Anterior cingulate cortex (tissue), 58 donors: ENCODE data around the gene CTAGE4.
"Not testable (repeated sequence)": the region's sequence is repeated elsewhere in the genome, so short reads cannot be mapped to it uniquely, and the experiment has no call there.

Source experiments
- DNase-seq, 58 donors: peaks; one replicate each; lab custom pipeline; 2025; lab: John Stamatoyannopoulos, UW

CTAGE4 gene, protein sequence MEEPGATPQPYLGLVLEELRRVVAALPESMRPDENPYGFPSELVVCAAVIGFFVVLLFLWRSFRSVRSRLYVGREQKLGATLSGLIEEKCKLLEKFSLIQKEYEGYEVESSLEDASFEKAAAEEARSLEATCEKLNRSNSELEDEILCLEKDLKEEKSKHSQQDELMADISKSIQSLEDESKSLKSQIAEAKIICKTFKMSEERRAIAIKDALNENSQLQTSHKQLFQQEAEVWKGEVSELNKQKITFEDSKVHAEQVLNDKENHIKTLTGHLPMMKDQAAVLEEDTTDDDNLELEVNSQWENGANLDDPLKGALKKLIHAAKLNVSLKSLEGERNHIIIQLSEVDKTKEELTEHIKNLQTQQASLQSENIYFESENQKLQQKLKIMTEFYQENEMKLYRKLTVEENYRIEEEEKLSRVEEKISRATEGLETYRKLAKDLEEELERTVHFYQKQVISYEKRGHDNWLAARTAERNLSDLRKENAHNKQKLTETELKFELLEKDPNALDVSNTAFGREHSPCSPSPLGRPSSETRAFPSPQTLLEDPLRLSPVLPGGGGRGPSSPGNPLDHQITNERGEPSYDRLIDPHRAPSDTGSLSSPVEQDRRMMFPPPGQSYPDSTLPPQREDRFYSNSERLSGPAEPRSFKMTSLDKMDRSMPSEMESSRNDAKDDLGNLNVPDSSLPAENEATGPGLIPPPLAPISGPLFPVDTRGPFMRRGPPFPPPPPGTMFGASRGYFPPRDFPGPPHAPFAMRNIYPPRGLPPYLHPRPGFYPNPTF

GRCh38 chr7:144183166-144183565 lies at the start of gene CTAGE4:
CTAGE4 (plus strand) TSS chr7:144183466; CDS start chr7:144183504, 38 bp downstream.
- not testable (repeated sequence) for DNase-seq

- DNase-seq: no peak
These were observed 49.1 kb upstream of the CTAGE4 start for GRCh38 chr7:144134116-144134515.

DNA sequence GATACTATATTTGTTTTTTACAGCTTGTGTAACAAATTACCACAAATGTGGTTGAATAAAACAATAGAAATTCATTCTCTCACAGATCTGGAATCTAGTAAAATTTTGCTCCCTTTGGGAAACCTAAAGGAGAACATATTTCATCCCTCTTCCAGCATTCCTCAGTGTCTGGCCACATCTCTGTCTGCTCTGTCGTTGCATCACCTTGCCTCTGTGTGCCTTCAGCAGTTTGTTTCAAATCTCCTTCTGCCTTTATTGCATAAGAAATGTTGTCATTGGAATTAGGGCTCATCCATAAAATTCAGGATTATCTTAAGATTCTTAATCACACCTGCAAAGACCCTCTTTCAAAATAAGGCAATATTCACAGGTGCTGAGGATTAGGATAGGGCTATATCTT lies 45.8 kb upstream of the CTAGE4 start:
- DNase-seq: no peak

- no peak for DNase-seq
These were observed 41.1 kb upstream of the CTAGE4 start for GRCh38 chr7:144142187-144142586.

GRCh38 chr7:144144426-144144825 lies 38.8 kb upstream of the CTAGE4 start:
- DNase-seq: no peak

DNA sequence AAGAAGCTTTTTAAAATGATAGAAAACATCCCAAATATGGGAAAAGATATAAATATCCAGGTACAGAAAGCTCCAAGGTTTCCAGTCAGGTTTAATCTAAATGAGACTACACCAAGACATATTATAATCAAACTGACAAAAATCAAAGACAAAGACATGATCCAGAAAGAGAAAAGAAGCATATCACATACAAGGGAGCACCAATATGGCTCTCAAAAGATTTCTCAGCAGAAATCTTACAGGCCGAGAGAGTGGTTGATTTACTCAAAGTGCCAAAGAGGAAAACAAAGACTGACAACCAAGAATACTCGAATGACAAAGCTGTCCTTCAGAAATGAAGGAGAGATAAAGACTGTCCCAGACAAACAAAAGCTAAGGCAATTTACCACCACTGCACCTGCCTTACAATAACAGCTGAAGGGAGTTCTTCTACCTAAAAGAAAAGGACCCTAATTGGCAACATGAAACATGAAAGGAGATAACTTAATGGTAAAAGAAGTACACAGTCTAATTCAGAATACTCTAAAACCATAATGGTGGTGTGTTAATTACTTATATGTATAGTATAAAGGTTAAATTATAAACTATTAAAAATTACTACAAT lies 34.9 kb upstream of the CTAGE4 start:
- DNase-seq: no peak

- DNase-seq: no peak
These were observed 24.4 kb upstream of the CTAGE4 start for GRCh38 chr7:144158861-144159260.

GRCh38 chr7:144164784-144165183 lies 18.5 kb upstream of the CTAGE4 start:
- no peak for DNase-seq

DNA sequence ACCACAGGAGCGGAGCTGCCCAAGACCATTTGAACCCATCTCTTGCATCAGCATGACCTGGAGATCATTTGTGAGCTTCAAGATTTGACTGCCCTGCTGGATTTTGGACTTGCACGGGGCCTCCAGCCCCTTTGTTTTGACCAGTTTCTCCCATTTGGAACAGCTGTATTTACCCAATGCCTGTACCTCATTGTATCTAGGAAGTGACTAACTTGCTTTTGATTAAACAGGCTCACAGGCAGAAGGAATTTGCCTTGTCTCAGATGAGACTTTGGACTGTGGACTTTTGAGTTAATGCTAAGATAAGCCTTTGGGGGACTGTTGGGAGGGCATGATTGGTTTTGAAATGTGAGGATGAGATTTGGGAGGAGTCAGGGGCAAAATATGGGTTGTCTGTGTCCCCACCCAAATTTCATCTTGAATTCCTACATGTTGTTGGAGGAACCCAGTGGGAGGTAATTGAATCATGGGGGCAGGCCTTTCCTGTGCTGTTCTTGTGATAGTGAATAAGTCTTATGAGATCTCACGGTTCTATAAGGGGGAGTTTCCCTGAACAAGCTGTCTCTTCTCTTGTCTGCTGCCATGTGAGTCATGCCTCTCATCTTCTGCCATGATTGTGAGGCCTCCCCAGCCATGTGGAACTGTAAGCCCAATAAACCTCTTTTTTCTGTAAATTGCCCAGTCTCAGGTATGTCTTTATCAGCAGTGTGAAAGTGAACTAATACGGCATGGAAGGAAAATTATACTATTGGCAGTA lies 11.5 kb upstream of the CTAGE4 start:
- not testable (repeated sequence) for DNase-seq

DNA sequence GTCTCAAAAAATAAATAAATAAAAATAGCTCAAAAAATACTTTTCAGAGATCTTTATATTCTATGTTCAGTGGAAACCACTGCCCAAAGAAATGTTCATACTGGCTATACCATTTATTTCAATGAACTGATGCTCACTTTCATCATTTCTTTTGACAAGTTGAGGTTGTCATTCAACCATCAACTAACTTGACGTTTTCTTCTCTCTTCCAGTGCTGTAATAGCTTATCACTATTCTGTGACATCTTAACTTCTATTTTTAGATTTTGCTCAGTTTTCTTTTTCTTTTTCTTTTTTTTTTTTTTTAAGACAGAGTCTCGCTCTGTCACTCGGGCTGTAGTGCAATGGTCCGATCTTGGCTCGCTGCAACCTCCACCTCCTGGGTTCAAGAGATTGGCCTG lies 8.7 kb upstream of the CTAGE4 start:
- DNase-seq: no peak

DNA sequence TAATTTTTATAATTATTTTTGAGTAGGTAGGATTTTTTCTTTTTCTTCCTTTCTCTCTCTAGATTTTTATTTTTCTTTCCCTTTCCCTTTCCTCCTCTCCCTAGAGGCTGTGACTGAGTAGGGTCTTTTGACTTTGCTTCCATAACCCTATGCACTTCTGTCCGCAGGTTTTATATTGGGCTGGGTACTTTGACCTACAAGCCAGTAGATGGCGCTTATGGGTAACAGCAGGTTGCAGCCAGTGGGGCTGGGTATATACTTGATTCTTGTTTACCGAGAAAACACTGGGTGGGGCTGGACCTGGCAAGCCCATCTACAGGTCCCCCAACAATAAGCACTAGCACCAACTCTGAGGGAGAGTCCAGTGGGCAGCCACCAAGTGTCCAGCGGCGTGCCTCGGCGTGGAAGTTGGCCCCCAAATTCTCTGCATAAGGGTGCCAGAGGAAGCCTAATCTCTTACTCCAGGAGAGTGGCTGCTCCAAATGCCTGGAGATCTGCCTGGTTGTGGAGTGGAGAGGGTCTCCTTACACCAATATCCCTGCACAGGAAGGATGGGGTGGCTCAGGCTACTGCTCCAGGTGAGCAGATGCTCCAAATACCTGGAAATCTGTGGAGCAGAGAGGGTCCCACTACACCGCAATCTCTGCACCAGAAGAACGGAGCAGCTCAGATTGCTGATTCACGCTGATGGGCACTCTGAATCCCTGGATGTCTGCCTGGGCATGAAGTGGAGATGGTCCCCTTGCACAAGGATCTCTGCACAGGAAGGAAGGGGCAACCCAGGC lies 4.7 kb upstream of the CTAGE4 start:
- not testable (repeated sequence) for DNase-seq

DNA sequence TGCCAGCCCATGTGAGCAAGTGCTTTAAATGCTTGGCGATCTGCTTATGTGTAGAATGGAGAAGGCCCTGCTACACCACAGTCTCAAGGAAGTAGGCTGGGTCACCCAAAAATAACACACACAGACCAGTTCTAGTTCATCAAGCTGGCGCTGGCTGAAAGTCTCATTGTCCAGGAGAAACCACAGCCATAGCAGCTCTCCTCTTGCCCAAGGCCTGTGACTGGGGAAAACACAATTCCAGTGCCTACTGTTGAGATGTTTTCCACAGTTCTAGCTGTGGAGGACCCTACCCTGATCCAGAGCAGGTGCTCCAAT lies 4.1 kb upstream of the CTAGE4 start:
- DNase-seq: not testable (repeated sequence)

DNA sequence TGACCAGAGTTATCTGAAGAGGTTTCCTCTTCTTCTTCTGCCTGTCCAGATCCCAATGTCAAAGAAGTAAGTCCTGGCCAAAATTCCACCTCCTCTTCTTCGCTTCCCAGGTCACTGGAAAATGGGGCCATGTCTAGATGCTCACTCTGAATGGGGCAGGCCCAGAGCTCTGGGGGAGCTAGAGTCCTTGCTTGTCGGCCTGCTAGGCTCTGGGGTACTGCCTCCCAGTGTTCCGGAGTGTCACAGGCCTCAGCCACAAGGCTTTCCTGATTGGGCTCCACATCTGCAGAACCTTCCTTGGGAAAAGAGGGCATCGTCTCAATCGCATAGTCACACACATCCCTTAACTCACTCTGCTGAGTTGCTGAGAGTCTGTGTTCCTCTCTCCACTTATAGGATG lies 4.6 kb downstream of the CTAGE4 start:
- not testable (repeated sequence) for DNase-seq

GRCh38 chr7:144188578-144189171 lies 5.4 kb downstream of the CTAGE4 start:
- DNase-seq: not testable (repeated sequence)

DNA sequence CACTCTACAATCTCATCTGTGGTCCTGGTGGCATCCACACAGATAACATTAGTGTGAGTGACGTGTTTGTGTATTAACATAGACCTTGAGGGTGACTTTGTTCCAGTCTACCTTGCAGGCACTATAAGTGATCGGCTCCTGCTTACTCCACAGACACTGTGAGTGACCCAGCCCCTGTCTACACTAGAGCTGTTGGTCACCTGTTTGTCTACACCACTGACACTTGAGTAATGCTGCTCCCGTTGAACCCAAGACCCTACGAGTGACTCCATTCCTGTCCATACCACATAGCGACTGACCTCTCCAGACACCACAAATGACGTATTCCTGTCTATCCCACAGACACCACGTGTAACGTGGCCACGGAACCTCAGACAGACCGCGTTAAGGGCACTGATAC lies 10.5 kb downstream of the CTAGE4 start:
- not testable (repeated sequence) for DNase-seq

DNA sequence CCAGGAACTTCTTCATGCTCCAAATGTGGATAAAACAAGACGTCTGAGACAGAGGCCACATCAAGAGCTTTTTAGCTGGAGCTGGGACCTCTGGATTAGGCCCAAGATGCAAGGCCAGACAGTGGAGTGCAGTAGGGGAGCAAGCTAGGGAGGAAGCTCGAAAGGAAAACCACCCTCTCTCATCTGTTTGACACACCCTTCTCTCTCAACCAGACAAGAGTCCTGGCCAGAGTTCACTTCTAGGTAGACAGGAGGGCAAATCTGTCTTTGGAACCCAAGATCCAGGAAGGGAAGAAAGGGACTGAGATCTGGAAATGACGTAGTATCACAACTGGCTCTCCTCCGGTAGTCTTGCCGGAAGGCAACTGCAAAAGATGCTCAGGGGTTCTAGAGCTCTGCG lies 11.2 kb downstream of the CTAGE4 start:
- not testable (repeated sequence) for DNase-seq

DNA sequence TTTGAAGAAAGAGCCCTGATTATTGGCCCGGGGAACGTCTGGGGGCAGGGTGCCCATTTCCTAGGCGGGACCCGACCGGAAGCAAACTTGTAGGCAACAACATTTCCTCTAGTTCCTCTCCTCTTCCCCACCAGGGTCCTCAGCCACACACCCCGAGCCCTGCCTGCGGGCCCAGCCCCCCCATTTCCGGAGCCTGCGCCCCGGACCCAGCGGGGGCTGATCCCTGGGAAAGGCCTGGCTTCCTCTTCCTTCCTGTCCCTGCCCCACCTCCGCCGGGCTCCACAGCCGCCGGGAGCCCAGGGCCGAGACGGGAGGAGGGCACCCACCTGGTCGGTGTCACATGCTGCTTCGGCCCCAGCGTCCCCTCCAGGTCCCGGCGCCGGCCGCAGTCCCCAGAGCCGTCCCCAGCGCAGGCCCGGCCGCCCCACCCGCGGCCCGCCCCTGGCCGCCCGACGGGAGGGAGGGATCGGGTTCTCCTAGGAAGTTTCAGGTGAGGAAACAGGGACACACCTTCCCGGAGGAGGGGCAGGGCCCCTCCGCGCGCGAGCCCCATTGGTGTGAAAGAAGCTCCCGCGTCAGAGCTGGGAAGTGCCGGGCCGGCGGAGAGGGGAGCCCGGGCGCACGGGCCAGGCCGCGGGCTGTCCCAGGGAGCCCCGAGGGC lies 12.1 kb downstream of the CTAGE4 start, which contains the start of gene ARHGEF35:
Gene ARHGEF35, minus strand, starts transcription at position 622 of the 661 bp plus-strand sequence. CDS start 7,450 bp downstream, outside the sequence.
- DNase-seq: not testable (repeated sequence)

DNA sequence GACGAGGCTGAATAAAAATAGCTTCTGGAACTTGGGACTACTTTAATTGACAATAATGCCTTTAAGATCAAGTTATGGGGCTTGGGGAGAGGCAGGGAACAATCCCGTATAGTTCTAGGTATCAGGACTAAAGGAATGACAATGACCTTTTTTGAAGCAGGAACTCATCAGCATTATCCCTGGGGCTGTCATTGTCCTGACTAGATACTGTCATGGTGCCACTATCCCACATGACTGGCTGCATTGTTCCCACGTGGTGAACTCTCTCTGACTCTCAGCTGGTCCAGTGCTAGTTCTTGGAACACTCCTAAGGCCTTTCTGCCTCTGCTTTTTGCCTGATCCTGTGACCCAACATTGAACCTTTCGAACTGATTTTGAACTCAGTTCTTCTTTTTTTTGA lies 15.7 kb downstream of the CTAGE4 start:
- DNase-seq: not testable (repeated sequence)

GRCh38 chr7:144201978-144202377 lies 18.7 kb downstream of the CTAGE4 start:
- DNase-seq: not testable (repeated sequence)
